ENCODE measurements around the gene FBN1.

FBN1 gene

GRCh38 chr15:48538941-48539340 is 106.6 kb downstream of the FBN1 start:
- no peak for DNase-seq (ENCODE audit: low read depth, low spot score)
- H3K4me3 ChIP-seq (ENCODE audit: low read length), result no peak overlapping the region

DNA sequence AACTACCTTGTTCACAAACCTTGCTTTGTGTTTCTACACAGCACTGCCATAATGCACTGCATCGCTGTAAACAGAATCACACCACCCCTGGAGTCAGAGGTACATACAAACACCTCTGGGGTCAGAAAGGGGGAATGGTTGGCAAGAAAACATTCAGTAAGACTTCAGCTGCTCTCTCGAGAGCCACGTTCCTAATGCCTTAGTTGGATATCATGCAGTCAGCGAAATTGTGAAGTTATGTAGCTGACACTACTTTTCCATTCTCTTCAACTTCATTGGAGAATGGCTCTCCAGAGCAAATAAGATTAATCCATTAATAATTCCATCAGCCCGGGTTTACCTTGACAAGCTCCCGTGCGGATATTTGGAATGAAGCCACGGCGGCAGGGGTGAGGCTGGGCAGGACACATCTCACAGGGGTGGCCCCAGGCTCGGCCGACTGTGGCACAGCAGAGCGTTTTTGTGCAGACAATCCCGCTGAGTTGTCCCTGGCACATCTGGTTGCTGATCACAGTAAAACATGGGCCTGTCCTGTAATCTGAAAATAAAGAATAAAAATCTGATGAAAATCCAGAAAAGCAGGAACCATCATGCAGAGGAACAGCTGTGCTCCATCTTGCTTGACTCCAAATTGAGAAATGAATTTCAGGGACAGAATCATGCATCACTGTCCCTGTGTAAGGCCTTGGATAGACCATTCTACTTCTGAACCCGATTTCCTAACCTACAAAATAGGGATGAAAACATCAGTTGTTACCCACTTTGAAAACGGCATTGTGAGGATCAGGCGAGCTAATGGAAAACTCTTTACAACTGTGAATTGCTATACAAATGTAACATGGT is 108.0 kb downstream of the FBN1 start:
- no peak overlapping the region for H3K4me3 ChIP-seq (ENCODE audit: low read length)
- no peak for DNase-seq (ENCODE audit: low read depth, low spot score)

DNA sequence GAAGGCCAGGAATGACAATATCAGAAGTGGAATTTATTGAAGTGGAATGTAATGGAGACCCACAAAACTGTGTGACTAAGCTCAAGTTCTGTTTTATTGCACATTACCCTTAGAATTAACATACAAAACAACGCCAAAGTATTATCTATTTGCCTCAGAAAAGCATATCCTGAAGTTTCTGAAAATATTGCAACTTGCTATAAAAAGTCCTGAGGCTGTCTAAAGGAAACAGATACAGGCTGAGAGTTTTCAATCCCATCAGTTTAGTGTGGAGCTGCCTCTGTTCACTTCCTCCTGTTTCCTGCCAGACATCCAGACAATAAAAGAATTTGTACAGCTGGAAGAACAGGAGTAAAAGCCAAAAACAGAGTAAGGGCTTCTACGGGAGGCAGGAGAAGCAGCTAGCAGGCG is 108.8 kb downstream of the FBN1 start:
- H3K4me3 ChIP-seq (ENCODE audit: low read length), result no peak overlapping the region

GRCh38 chr15:48533982-48534381 is 111.5 kb downstream of the FBN1 start:
- H3K4me3 ChIP-seq (ENCODE audit: low read length), result no peak overlapping the region
- DNase-seq (ENCODE audit: low read depth, low spot score), result no peak

More for the DNA sequence above, 108.8 kb downstream of the FBN1 start:
- DNase-seq (ENCODE audit: low read depth, low spot score), result no peak

DNA sequence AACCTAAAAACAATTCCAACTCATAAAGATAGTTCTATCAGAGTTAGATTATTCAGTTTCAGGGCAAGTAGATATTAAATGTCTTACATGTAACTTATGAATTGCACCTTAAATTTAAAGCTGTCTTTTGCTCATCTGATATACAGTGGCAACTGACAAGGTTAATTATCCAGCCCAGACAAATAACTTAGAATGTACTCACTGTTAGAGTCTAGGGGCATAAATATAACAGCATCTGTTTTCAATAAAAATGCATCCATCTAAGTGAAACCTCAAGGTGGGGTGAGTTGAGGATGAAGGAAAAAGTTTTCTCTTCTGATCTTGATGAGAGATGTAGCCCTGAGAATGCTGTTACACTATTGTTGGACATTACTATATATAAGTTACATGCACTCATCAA is 112.6 kb downstream of the FBN1 start:
- no peak overlapping the region for H3K4me3 ChIP-seq (ENCODE audit: low read length)
- no peak for DNase-seq (ENCODE audit: low read depth, low spot score)

GRCh38 chr15:48530528-48530927 is 115.0 kb downstream of the FBN1 start:
- H3K4me3 ChIP-seq (ENCODE audit: low read length), result no peak overlapping the region
- DNase-seq (ENCODE audit: low read depth, low spot score), result no peak

GRCh38 chr15:48528921-48529320 is 116.6 kb downstream of the FBN1 start:
- H3K4me3 ChIP-seq (ENCODE audit: low read length), result no peak overlapping the region
- DNase-seq (ENCODE audit: low read depth, low spot score), result no peak

DNA sequence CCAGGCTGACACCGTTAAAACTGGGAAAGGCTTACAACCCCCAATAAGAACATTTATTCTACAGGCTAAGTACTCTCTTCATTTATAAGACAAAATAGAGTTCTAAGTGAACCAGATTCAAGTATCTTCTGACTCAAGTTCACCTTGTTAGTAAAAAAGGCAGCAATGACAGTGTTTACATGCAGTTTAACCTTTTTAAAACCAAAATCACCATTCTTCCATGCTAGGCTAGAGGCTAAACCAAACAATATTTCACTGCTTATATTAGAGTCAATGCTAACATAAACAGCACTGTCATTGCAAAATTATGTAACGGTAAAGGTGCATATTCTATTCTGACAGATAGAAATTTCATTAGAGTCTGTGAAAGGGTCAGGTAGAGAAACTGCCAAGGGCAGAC is 118.0 kb downstream of the FBN1 start:
- DNase-seq (ENCODE audit: low read depth, low spot score), result no peak
- no peak overlapping the region for H3K4me3 ChIP-seq (ENCODE audit: low read length)

DNA sequence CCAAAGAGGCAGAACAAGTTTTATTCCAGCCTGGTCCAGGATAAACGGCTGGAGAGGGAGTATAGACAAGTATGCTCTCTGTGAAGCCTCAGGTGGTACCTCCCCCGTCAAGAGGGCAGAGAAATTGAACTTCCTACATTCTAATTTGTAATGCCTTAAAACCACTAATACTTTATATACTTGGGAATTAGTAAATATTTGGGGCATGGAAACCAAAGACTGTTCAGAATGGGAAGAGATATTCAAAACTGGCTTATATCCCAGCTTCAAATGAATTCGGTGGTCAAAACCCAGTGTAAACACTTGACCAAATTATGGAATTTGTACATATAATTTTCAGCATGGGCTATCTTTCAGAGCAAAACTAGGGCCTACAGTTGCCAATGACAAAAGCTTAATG is 122.6 kb downstream of the FBN1 start:
- no peak overlapping the region for H3K4me3 ChIP-seq (ENCODE audit: low read length)
- DNase-seq (ENCODE audit: low read depth, low spot score), result no peak

DNA sequence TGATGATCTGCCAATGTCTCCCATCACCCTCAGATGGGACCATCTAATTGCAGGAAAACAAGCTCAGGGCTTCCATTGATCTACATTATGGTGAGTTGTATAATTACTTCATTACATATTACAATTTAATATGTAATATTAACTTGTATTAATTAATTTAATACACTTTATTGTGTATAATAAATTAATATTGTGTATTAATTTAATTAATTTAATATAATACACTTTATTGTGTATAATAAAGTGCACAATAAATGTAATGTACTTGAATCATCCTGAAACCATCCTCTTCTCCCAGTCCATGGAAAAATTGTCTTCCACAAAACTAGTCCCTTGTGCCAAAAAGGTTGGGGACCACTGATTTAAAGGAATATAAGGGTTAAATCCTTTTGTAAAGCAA is 123.4 kb downstream of the FBN1 start:
- H3K4me3 ChIP-seq (ENCODE audit: low read length), result no peak overlapping the region
- no peak for DNase-seq (ENCODE audit: low read depth, low spot score)

DNA sequence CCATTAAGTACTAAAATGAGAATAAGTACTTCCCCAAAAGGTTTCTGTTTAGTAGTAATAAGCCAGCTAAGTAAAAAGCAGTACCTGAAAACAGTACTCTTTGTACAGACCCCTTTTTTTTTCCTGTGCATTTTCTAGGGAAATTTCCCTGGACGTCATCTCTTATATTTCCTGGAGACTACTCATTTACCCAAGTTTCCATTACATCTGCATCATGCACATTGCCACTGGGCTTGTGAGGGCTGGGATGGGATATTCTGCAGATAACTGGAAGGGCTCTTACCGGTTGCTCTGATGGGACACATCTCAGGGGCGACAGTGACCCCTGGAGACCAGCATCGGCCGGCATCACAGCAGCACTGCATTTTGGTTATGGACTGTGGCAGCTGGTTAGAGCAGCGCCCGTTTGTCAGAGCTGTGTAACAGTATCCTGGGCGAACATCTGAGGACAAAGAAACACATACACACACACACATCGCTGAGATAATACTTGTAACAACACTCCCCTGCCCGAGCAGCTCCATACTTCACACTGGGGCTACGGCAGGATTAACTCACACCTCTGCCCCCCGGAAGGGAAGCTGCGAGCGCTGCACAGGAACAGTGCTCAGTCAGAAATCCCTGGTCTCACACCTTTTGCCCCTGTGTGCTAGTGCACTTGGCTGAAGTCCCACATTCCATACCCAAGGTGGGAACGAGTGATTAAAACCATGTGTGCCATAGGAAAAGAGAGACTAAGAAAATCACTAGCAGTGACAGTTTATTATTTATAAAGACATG is 124.9 kb downstream of the FBN1 start:
- no peak for DNase-seq (ENCODE audit: low read depth, low spot score)
- no peak overlapping the region for H3K4me3 ChIP-seq (ENCODE audit: low read length)

GRCh38 chr15:48516121-48516520 is 129.4 kb downstream of the FBN1 start:
- DNase-seq (ENCODE audit: low read depth, low spot score), result no peak
- no peak overlapping the region for H3K4me3 ChIP-seq (ENCODE audit: low read length)

GRCh38 chr15:48515500-48515899 is 130.0 kb downstream of the FBN1 start:
- H3K4me3 ChIP-seq (ENCODE audit: low read length), result no peak overlapping the region
- DNase-seq (ENCODE audit: low read depth, low spot score), result no peak

- H3K4me3 ChIP-seq (ENCODE audit: low read length), result no peak overlapping the region
- no peak for DNase-seq (ENCODE audit: low read depth, low spot score)
These were observed 131.2 kb downstream of the FBN1 start for GRCh38 chr15:48514103-48514816.

- peak; percentile 78 for DNase-seq (ENCODE audit: low read depth, low spot score)
- H3K4me3 ChIP-seq (ENCODE audit: low read length), result no peak overlapping the region
These were observed 134.5 kb downstream of the FBN1 start for GRCh38 chr15:48510976-48511375.

DNA sequence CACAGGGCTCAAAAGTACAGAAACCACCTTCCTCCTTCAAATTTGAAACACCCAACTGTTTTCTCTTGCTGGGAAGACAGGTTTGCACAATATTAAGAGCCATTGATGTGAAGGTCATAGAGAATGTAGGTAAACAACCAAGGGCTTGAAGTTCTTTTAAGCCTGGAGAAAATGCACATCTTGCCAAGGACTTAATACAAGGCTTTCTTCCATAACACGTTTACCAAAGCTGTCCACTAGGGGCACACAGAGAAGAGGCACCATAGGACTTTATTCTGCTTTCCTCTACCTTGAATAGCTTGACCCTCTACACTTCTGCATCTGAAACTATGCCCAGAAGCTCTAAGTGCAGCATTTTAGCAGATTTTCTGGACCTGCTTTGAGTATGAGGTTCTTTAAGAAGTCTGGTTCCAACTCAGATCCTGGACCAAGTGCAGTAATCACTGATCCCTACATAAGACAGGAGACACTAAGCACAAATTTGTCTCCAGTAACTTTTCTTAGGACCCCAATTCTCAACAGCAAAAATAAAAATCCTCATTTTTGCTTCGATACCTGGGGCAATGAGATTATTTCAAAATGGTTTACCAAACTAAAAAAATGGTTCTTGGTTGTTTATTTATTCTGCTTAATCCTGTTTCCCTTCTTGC is 138.0 kb downstream of the FBN1 start:
- DNase-seq (ENCODE audit: low read depth, low spot score), result peak; percentile 64
- H3K4me3 ChIP-seq (ENCODE audit: low read length), result no peak overlapping the region

DNA sequence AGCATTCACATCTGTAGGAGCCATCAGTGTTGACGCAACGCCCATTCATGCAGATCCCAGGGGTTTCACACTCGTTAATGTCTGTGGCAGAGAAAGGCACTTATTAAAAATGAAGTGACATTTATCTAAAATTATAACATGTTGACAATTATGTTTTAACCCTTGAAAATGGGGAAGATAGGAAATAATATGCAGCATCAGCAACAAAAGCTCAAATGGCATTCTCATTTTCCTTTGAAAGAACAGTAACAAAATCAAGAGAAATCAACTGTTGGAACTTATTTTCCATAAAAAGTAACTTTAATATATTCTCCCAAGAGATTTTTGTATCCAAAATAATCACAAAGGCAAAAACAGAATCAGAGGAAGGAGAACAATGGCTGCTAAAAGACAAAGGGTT is 140.4 kb downstream of the FBN1 start:
- no peak for DNase-seq (ENCODE audit: low read depth, low spot score)
- no peak overlapping the region for H3K4me3 ChIP-seq (ENCODE audit: low read length)

GRCh38 chr15:48501208-48501607 is 144.3 kb downstream of the FBN1 start:
- H3K4me3 ChIP-seq (ENCODE audit: low read length), result no peak overlapping the region
- DNase-seq (ENCODE audit: low read depth, low spot score), result no peak

DNA sequence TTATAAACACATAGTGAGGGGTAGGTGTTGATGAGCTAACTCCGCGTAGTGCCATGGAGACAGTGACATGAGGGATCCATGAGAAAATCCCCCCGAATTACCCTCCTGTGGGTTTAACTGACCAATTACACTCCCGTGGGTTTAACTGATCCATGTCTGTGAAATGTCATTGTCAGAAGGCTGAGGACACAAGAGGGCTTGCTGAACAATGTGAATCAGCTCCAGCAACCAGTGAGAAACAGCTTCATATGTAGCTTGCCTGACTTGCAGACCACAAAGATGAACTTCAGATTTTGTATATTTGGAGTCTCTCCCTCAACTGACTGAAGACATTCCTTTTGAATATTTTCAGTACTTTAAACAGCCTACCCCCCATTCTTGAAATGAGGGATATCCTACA is 144.9 kb downstream of the FBN1 start:
- H3K4me3 ChIP-seq (ENCODE audit: low read length), result no peak overlapping the region
- no peak for DNase-seq (ENCODE audit: low read depth, low spot score)
